HepG2 (cell line): Measurements from ENCODE around the gene SHROOM1. TPM values are rescaled to one million over a fixed set of nuclear protein-coding genes. Genes with fewer than 3 reads are reported as not detected.

Experiments used
- CENPT ChIP-seq: sonication (generic); formaldehyde crosslinking; IDR thresholded peaks from 2 replicates; pipeline ENCODE4 v1.8.0; 2022; ENCODE audit warnings: low read depth, mild to moderate bottlenecking, moderate library complexity, missing genetic modification reagents
- HNF4G ChIP-seq, 2 experiments: sonication (generic) in 1 of 2; formaldehyde crosslinking in 1 of 2; IDR thresholded peaks; 2 replicates each; pipeline versions ENCODE4 v1.4.0 to v1.6.1; 2011 to 2020; ENCODE audit warnings: borderline replicate concordance in 2 of 2, low read depth in 2 of 2, mild to moderate bottlenecking in 2 of 2, low read length in 1 of 2, missing genetic modification reagents in 1 of 2, moderate library complexity in 1 of 2
- HNRNPLL ChIP-seq: fragments of 200-400 bp; formaldehyde crosslinking; IDR thresholded peaks from 2 replicates; pipeline ENCODE4 v1.6.1; 2017; ENCODE audit warnings: mild to moderate bottlenecking, low read depth, low read length; ENCODE audit not compliant: poor library complexity, severe bottlenecking
- IKZF1 ChIP-seq: fragments of 450-650 bp; IDR thresholded peaks from 2 replicates; pipeline ENCODE4 v1.7.1; 2016
- NAIF1 ChIP-seq: sonication (generic); formaldehyde crosslinking; IDR thresholded peaks from 2 replicates; pipeline ENCODE4 v1.5.0; 2020; ENCODE audit warnings: mild to moderate bottlenecking, missing genetic modification reagents, borderline replicate concordance
- REL ChIP-seq: sonication (generic); formaldehyde crosslinking; conservative IDR thresholded peaks from 2 replicates; pipeline ENCODE4 v1.8.0; 2022; ENCODE audit warnings: mild to moderate bottlenecking, missing genetic modification reagents, moderate library complexity
- TEAD3 ChIP-seq: optimal IDR thresholded peaks from 2 replicates; pipeline ENCODE3; 2016; ENCODE audit warnings: borderline replicate concordance
- YEATS2 ChIP-seq: sonication (generic); formaldehyde crosslinking; IDR thresholded peaks from 2 replicates; pipeline ENCODE4 v1.4.0; 2020; ENCODE audit warnings: missing genetic modification reagents, borderline replicate concordance
- ZNF781 ChIP-seq: sonication (generic); formaldehyde crosslinking; IDR thresholded peaks from 2 replicates; pipeline ENCODE4 v1.5.1; 2020; ENCODE audit warnings: borderline replicate concordance, mild to moderate bottlenecking, missing genetic modification reagents; ENCODE audit errors: not compliant biosample characterization
- ZNF790 ChIP-seq: sonication (generic); formaldehyde crosslinking; IDR thresholded peaks from 2 replicates; pipeline ENCODE4 v1.8.0; 2022; ENCODE audit warnings: missing genetic modification reagents, mild to moderate bottlenecking, borderline replicate concordance
- ZSCAN29 ChIP-seq: sonication (generic); formaldehyde crosslinking; conservative IDR thresholded peaks from 2 replicates; pipeline ENCODE4 v1.4.0; 2020; ENCODE audit warnings: mild to moderate bottlenecking, missing genetic modification reagents
- polyA plus RNA-seq, 8 experiments: library from polyadenylated mRNA; depleted of rRNA in 3 of 8; stranded (reverse) in 7 of 8; unstranded in 1 of 8; fragments of >200 nt; fragmentation: Illumina TruSeq in 4 of 8; extraction: Trizol in 4 of 8; gene quantifications; 2 replicates each; pipeline versions ENCODE4 v1.2.1 to v1.2.3, GENCODE V29; 2011 to 2016; ENCODE audit warnings: low read depth in 4 of 8, missing spikeins in 1 of 8, mixed read lengths in 1 of 8; ENCODE audit not compliant: insufficient read depth in 1 of 8
- total RNA-seq, 5 experiments: library from RNA; depleted of rRNA; stranded (reverse); fragments of >200 nt; fragmentation: Illumina TruSeq; extraction: Trizol; gene quantifications; 2 replicates each; pipeline ENCODE4 v1.2.3, GENCODE V29; 2016; ENCODE audit warnings: low read depth in 1 of 5
- TF ChIP-seq, protein P1 (sequence below): sonication (generic); formaldehyde crosslinking; IDR thresholded peaks from 2 replicates; pipeline ENCODE4 v1.4.0; 2020; ENCODE audit warnings: mild to moderate bottlenecking, missing genetic modification reagents
- TF ChIP-seq, protein P2 (sequence below): sonication (generic); formaldehyde crosslinking; IDR thresholded peaks from 2 replicates; pipeline ENCODE4 v1.4.0; 2020; ENCODE audit warnings: missing genetic modification reagents
- TF ChIP-seq, protein P3 (sequence below): sonication (generic); formaldehyde crosslinking; IDR thresholded peaks from 2 replicates; pipeline ENCODE4 v1.9.0; 2021; ENCODE audit warnings: missing genetic modification reagents, mild to moderate bottlenecking, borderline replicate concordance
- TF ChIP-seq, protein P4 (sequence below): sonication (generic); formaldehyde crosslinking; IDR thresholded peaks from 2 replicates; pipeline ENCODE4 v1.4.0; 2020; ENCODE audit warnings: missing genetic modification reagents, borderline replicate concordance

The SHROOM1 gene
- total and polyA plus RNA-seq, 2 of the 13 experiments (the other 11 are each of a cell fraction or from before 2014, with no cell fraction given), result 18.2 to 25.7 TPM

DNA sequence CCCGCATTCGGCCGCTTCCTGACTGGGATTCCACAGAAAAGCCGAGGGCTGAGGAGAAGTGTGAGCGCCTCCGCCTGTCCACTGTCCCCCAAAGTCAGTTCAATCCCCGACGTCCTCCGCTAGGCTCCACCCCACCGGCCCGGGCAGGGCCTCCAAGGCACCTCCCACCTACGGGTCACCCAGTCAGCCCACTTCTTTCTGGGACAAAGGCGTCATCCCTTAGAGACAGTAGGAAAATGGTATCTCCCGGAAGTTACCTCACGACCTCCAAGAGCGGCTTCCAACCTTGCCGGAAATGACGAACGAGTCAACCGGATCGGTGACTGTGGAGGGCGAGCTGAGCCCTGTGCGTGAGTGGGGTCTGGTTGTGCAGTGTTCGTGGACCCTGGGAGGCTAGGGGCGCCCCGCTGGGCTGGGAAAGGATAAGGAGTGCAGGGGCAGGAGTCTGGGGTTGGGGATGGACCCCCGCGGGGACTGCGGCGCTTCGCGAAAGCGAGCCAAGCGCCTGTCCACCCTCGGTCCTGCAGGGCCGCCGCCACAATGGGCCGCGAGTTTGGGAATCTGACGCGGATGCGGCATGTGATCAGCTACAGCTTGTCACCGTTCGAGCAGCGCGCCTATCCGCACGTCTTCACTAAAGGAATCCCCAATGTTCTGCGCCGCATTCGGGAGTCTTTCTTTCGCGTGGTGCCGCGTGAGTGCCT, 36.0 kb upstream of the SHROOM1 start, which contains the start of the genes GDF9 and UQCRQ (continued):
- TF ChIP-seq ZNF781 (CRISPR knock-in tag) (peak; percentile 62), HNRNPLL (peak; percentile 54), IKZF1 (no peak), ZSCAN29 (CRISPR knock-in tag) (no peak; the same call in 1 of the 2 replicates), ZNF790 (CRISPR knock-in tag) (peak; percentile 63; the same call in 1 of the 2 replicates), NAIF1 (CRISPR knock-in tag) (peak; percentile 75; the same call in 1 of the 2 replicates), HNF4G (IDR thresholded peaks at IDR 0.05; ENCODE audit: borderline replicate concordance, low read depth, low read length) (no peak; the same call in 1 of the 2 replicates), HNF4G (CRISPR knock-in tag; IDR thresholded peaks at IDR 0.05; ENCODE audit: borderline replicate concordance, low read depth) (peak; percentile 54; the same call in 1 of the 2 replicates), YEATS2 (CRISPR knock-in tag) (peak; percentile 93; the same call in 1 of the 2 replicates), CENPT (no peak), REL (peak; percentile 50; the same call in 1 of the 2 replicates), TEAD3 (CRISPR knock-in tag) (peak; percentile 49)
- TF ChIP-seq, protein P1, sequence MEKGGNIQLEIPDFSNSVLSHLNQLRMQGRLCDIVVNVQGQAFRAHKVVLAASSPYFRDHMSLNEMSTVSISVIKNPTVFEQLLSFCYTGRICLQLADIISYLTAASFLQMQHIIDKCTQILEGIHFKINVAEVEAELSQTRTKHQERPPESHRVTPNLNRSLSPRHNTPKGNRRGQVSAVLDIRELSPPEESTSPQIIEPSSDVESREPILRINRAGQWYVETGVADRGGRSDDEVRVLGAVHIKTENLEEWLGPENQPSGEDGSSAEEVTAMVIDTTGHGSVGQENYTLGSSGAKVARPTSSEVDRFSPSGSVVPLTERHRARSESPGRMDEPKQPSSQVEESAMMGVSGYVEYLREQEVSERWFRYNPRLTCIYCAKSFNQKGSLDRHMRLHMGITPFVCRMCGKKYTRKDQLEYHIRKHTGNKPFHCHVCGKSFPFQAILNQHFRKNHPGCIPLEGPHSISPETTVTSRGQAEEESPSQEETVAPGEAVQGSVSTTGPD, result 0 out of 2 replicates have a peak, but pooled peaks have one; percentile 28
- TF ChIP-seq, protein P2, sequence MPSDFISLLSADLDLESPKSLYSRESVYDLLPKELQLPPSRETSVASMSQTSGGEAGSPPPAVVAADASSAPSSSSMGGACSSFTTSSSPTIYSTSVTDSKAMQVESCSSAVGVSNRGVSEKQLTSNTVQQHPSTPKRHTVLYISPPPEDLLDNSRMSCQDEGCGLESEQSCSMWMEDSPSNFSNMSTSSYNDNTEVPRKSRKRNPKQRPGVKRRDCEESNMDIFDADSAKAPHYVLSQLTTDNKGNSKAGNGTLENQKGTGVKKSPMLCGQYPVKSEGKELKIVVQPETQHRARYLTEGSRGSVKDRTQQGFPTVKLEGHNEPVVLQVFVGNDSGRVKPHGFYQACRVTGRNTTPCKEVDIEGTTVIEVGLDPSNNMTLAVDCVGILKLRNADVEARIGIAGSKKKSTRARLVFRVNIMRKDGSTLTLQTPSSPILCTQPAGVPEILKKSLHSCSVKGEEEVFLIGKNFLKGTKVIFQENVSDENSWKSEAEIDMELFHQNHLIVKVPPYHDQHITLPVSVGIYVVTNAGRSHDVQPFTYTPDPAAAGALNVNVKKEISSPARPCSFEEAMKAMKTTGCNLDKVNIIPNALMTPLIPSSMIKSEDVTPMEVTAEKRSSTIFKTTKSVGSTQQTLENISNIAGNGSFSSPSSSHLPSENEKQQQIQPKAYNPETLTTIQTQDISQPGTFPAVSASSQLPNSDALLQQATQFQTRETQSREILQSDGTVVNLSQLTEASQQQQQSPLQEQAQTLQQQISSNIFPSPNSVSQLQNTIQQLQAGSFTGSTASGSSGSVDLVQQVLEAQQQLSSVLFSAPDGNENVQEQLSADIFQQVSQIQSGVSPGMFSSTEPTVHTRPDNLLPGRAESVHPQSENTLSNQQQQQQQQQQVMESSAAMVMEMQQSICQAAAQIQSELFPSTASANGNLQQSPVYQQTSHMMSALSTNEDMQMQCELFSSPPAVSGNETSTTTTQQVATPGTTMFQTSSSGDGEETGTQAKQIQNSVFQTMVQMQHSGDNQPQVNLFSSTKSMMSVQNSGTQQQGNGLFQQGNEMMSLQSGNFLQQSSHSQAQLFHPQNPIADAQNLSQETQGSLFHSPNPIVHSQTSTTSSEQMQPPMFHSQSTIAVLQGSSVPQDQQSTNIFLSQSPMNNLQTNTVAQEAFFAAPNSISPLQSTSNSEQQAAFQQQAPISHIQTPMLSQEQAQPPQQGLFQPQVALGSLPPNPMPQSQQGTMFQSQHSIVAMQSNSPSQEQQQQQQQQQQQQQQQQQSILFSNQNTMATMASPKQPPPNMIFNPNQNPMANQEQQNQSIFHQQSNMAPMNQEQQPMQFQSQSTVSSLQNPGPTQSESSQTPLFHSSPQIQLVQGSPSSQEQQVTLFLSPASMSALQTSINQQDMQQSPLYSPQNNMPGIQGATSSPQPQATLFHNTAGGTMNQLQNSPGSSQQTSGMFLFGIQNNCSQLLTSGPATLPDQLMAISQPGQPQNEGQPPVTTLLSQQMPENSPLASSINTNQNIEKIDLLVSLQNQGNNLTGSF (CRISPR knock-in tag), result no peak
- TF ChIP-seq, protein P3, sequence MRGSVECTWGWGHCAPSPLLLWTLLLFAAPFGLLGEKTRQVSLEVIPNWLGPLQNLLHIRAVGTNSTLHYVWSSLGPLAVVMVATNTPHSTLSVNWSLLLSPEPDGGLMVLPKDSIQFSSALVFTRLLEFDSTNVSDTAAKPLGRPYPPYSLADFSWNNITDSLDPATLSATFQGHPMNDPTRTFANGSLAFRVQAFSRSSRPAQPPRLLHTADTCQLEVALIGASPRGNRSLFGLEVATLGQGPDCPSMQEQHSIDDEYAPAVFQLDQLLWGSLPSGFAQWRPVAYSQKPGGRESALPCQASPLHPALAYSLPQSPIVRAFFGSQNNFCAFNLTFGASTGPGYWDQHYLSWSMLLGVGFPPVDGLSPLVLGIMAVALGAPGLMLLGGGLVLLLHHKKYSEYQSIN (CRISPR knock-in tag), result no peak
- TF ChIP-seq, protein P4, sequence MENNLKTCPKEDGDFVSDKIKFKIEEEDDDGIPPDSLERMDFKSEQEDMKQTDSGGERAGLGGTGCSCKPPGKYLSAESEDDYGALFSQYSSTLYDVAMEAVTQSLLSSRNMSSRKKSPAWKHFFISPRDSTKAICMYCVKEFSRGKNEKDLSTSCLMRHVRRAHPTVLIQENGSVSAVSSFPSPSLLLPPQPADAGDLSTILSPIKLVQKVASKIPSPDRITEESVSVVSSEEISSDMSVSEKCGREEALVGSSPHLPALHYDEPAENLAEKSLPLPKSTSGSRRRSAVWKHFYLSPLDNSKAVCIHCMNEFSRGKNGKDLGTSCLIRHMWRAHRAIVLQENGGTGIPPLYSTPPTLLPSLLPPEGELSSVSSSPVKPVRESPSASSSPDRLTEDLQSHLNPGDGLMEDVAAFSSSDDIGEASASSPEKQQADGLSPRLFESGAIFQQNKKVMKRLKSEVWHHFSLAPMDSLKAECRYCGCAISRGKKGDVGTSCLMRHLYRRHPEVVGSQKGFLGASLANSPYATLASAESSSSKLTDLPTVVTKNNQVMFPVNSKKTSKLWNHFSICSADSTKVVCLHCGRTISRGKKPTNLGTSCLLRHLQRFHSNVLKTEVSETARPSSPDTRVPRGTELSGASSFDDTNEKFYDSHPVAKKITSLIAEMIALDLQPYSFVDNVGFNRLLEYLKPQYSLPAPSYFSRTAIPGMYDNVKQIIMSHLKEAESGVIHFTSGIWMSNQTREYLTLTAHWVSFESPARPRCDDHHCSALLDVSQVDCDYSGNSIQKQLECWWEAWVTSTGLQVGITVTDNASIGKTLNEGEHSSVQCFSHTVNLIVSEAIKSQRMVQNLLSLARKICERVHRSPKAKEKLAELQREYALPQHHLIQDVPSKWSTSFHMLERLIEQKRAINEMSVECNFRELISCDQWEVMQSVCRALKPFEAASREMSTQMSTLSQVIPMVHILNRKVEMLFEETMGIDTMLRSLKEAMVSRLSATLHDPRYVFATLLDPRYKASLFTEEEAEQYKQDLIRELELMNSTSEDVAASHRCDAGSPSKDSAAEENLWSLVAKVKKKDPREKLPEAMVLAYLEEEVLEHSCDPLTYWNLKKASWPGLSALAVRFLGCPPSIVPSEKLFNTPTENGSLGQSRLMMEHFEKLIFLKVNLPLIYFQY (CRISPR knock-in tag), result peak; percentile 88; the same call in 1 of the 2 replicates
